NB4 (cell line): ENCODE data around the gene RAMAC.

Experiments used
- POLR2A ChIP-seq: IDR thresholded peaks from 2 replicates; pipeline ENCODE4 v1.6.1; 2011; ENCODE audit warnings: mild to moderate bottlenecking; ENCODE audit not compliant: insufficient read length; ENCODE audit errors: extremely low read depth
- TF ChIP-seq, protein P1 (sequence below): IDR thresholded peaks from one replicate; pipeline ENCODE4 v1.5.1; 2012; ENCODE audit warnings: low read depth, low read length

DNA sequence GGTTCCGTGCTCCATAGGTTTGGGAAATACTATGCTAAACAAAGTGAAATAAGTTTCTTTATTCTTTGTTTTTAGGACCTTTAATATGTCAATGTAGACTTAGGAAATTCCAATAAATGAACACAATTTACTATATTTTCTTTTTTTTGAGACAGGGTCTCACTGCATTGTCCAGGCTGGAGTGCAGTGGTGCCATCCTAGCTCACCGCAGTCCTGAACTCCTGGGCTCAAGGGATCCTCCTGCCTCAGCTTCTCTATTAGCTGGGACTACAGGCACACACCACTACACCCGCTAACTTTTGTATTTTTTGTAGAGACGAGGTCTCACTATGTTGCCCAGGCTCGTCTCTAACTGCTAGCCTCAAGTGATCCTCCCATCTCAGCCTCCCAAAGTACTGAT lies 21.1 kb upstream of the RAMAC start:
- TF ChIP-seq, protein P1, sequence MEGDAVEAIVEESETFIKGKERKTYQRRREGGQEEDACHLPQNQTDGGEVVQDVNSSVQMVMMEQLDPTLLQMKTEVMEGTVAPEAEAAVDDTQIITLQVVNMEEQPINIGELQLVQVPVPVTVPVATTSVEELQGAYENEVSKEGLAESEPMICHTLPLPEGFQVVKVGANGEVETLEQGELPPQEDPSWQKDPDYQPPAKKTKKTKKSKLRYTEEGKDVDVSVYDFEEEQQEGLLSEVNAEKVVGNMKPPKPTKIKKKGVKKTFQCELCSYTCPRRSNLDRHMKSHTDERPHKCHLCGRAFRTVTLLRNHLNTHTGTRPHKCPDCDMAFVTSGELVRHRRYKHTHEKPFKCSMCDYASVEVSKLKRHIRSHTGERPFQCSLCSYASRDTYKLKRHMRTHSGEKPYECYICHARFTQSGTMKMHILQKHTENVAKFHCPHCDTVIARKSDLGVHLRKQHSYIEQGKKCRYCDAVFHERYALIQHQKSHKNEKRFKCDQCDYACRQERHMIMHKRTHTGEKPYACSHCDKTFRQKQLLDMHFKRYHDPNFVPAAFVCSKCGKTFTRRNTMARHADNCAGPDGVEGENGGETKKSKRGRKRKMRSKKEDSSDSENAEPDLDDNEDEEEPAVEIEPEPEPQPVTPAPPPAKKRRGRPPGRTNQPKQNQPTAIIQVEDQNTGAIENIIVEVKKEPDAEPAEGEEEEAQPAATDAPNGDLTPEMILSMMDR, result no peak
- no peak for TF ChIP-seq POLR2A
